ENCODE results near the gene SCFD2. TPM values are rescaled to one million over a fixed set of nuclear protein-coding genes. Genes with fewer than 3 reads are reported as not detected.
A peak's percentile ranks its signal among the peaks of the same experiment; 100 is the strongest.

Gene SCFD2
- total RNA-seq, 1 donor: 33.2 TPM

- DNase-seq (ENCODE audit: low read depth): peak; percentile 48
- TF ChIP-seq CTCF (IDR thresholded peaks at IDR 0.05; ENCODE audit: insufficient read depth, low read depth, low read length): no peak
- H3K4me3 ChIP-seq (ENCODE audit: low read depth, low read length): no peak overlapping the region
These were observed 376.0 kb downstream of the SCFD2 start for GRCh38 chr4:52989865-52990264.

- peak; percentile 38 for DNase-seq (ENCODE audit: low read depth)
- no peak for TF ChIP-seq CTCF (IDR thresholded peaks at IDR 0.05; ENCODE audit: insufficient read depth, low read depth, low read length)
- H3K4me3 ChIP-seq (ENCODE audit: low read depth, low read length): no peak overlapping the region
These were observed 378.3 kb downstream of the SCFD2 start for GRCh38 chr4:52987392-52988056.

- DNase-seq (ENCODE audit: low read depth): peak; percentile 56
- no peak overlapping the region for H3K4me3 ChIP-seq (ENCODE audit: low read depth, low read length)
- no peak for TF ChIP-seq CTCF (IDR thresholded peaks at IDR 0.05; ENCODE audit: insufficient read depth, low read depth, low read length)
These were observed 381.4 kb downstream of the SCFD2 start for GRCh38 chr4:52984462-52984881.

DNA sequence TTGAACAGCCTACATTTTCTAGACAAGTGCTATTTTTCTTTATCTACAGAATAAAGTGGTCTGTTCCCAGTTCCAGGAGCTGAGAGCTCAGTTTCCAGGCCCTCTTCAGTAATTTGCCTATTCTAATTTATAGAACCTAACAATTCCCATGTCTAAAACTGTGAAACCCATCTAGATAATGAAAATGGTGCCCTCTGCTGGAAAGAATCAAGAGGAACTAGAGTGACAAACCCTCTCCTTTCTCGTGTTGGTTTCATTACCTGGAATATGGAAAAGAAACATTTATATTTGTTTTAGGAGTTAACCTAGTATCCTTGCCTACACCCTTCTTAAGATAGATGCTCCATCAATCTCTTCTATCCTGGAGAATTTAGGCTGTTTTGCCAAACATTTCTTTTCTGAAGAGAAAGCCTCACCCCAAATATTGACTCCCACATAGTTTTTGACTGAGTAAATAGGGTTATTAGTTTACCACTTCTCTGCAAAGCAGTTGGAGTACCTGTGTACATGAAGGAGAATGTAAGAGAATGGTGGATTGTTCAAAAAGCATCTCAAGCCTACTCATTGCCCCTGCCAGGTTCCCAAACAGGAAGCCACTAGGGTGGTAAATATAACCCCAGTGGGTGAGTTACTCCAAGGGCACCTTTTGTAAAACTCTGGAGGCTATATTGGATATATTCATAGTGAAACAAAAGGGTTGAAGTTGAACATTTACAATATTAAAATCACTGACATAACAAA, 382.1 kb downstream of the SCFD2 start:
- peak; percentile 75 for DNase-seq (ENCODE audit: low read depth)
- peak; percentile 66 for TF ChIP-seq CTCF (IDR thresholded peaks at IDR 0.05; ENCODE audit: insufficient read depth, low read depth, low read length)
- H3K4me3 ChIP-seq (ENCODE audit: low read depth, low read length): no peak overlapping the region

- DNase-seq (ENCODE audit: low read depth): no peak
- H3K4me3 ChIP-seq (ENCODE audit: low read depth, low read length): no peak overlapping the region
- no peak for TF ChIP-seq CTCF (IDR thresholded peaks at IDR 0.05; ENCODE audit: insufficient read depth, low read depth, low read length)
These were observed 382.9 kb downstream of the SCFD2 start for GRCh38 chr4:52982946-52983340.

GRCh38 chr4:52982255-52982945, 383.5 kb downstream of the SCFD2 start:
- peak; percentile 75 for DNase-seq (ENCODE audit: low read depth)
- TF ChIP-seq CTCF (IDR thresholded peaks at IDR 0.05; ENCODE audit: insufficient read depth, low read depth, low read length): peak; percentile 83

More at GRCh38 chr4:52982255-52982945, 383.5 kb downstream of the SCFD2 start:
- no peak overlapping the region for H3K4me3 ChIP-seq (ENCODE audit: low read depth, low read length)
